Mucosa of descending colon (tissue), 3 donors: ENCODE data around the gene FBXO24. TPM values are rescaled to one million over a fixed set of nuclear protein-coding genes. Genes with fewer than 3 reads are reported as not detected.
A peak's percentile ranks its signal among the peaks of the same experiment; 100 is the strongest.
"Not testable (repeated sequence)": the region's sequence is repeated elsewhere in the genome, so short reads cannot be mapped to it uniquely, and the experiment has no call there.

Experiments used
- ATAC-seq: fragments of 200-7000 bp; cut with Tn5 transposase; one replicate; pipeline ENCODE4 v1.9.1; 2020; ENCODE audit warnings: mild to moderate bottlenecking, moderate library complexity
- DNase-seq, 3 donors: peaks; one replicate each; pipeline ENCODE4 v3.0.0-alpha.2; 2020
- H3K36me3 ChIP-seq: fragments of 200-600 bp; one replicate; pipeline ENCODE4 v1.8.0; 2021; ENCODE audit warnings: low read depth, mild to moderate bottlenecking
- H3K4me1 ChIP-seq: fragments of 200-600 bp; one replicate; pipeline ENCODE4 v1.8.0; 2021; ENCODE audit warnings: low read depth, mild to moderate bottlenecking
- H3K4me3 ChIP-seq: fragments of 200-600 bp; one replicate; pipeline ENCODE4 v1.8.0; 2021; ENCODE audit warnings: mild to moderate bottlenecking
- H3K9me3 ChIP-seq: fragments of 200-600 bp; one replicate; pipeline ENCODE4 v1.8.0; 2021; ENCODE audit warnings: mild to moderate bottlenecking
- intact Hi-C, 2 donors: fragments of 100-400 bp; cut with DNase I in 1 of 2; cut with micrococcal nuclease in 1 of 2; formaldehyde crosslinking; loops; one replicate each; pipeline versions ENCODE4 v1.11.0 to v1.11.1; 2022; cut with DNase I, micrococcal nuclease
- long read RNA-seq, 2 donors: library from polyadenylated mRNA; unstranded; transcript quantifications; one replicate each; pipeline ENCODE4 v2.0.0, GENCODE V29; 2019 to 2021
- total RNA-seq, 3 donors: library from RNA; stranded (reverse); fragmentation: NEBNext Ultra II Directional in 2 of 3; extraction: Animal tissue kit (Norgen Biotek cat#: 25700) in 2 of 3; gene quantifications; one replicate each; pipeline versions ENCODE4 v1.2.1 to v1.2.4, GENCODE V29; 2021 to 2023
- TF ChIP-seq, protein P1 (sequence below): fragments of 200-600 bp; IDR thresholded peaks from one replicate; pipeline ENCODE4 v1.8.0; 2022; ENCODE audit warnings: antibody characterized with exemption, mild to moderate bottlenecking
- donor health status: DM: no; HTN: no; CAD: no; lungs with moderate emphysema.
- donor health status: DM: no; HTN: no; CAD: no.
- donor health status: DM: no; HTN: yes; CAD: no.

The FBXO24 gene, protein sequence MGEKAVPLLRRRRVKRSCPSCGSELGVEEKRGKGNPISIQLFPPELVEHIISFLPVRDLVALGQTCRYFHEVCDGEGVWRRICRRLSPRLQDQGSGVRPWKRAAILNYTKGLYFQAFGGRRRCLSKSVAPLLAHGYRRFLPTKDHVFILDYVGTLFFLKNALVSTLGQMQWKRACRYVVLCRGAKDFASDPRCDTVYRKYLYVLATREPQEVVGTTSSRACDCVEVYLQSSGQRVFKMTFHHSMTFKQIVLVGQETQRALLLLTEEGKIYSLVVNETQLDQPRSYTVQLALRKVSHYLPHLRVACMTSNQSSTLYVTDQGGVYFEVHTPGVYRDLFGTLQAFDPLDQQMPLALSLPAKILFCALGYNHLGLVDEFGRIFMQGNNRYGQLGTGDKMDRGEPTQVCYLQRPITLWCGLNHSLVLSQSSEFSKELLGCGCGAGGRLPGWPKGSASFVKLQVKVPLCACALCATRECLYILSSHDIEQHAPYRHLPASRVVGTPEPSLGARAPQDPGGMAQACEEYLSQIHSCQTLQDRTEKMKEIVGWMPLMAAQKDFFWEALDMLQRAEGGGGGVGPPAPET
- total RNA-seq, result 1 to 10 TPM in 1 of 3 donors, under 1 TPM in 2; 0.48 to 1.1 (median 0.66) TPM
- long read RNA-seq, donor 1, partial matches to known transcripts, result 0 of 2 reads
- long read RNA-seq, donor 1, other reads (novel, unspliced or antisense), result 2 of 2 reads
- long read RNA-seq, donor 2, result 0 reads

- ATAC-seq, result peak; percentile 86
- peaks cover 8% of the 10 kb centered on the region for H3K36me3 ChIP-seq
- no peaks in the 10 kb centered on the region for H3K9me3 ChIP-seq
- DNase-seq, result peak; percentile 98 to 100 (median 100)
- H3K4me1 ChIP-seq, result peaks cover 31% of the 10 kb centered on the region
- H3K4me3 ChIP-seq, result peak within 1 kb of the TSS; percentile 98
- TF ChIP-seq, protein P1, sequence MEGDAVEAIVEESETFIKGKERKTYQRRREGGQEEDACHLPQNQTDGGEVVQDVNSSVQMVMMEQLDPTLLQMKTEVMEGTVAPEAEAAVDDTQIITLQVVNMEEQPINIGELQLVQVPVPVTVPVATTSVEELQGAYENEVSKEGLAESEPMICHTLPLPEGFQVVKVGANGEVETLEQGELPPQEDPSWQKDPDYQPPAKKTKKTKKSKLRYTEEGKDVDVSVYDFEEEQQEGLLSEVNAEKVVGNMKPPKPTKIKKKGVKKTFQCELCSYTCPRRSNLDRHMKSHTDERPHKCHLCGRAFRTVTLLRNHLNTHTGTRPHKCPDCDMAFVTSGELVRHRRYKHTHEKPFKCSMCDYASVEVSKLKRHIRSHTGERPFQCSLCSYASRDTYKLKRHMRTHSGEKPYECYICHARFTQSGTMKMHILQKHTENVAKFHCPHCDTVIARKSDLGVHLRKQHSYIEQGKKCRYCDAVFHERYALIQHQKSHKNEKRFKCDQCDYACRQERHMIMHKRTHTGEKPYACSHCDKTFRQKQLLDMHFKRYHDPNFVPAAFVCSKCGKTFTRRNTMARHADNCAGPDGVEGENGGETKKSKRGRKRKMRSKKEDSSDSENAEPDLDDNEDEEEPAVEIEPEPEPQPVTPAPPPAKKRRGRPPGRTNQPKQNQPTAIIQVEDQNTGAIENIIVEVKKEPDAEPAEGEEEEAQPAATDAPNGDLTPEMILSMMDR, result no peak
- intact Hi-C loops, result no loop called here
Measured at GRCh38 chr7:100586266-100587025, at the start of gene FBXO24. FBXO24 (plus strand) TSS chr7:100586328; CDS start chr7:100586626, 298 bp downstream.

DNA sequence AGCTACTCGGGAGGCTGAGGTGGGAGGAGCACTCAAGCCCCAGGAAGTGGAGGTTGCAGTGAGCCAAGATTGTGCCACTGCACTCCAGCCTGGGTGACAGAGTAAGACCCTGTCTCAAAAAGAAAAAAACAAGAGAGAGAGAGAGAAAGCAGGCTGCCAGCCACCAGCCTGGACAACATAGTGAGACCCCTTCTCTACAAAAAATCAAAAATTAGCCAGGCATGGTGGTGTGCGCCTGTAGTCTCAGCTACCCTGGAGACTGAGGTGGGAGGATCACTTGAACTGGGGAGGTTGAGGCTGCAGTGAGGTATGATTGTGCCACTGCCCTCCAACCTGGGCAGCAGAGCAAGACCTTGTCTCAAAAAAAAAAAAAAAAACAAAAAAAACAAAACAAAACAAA lies 49.4 kb upstream of the FBXO24 start:
- peaks cover 24% of the 10 kb centered on the region for H3K4me1 ChIP-seq
- H3K4me3 ChIP-seq, intact Hi-C loops, H3K36me3 ChIP-seq, DNase-seq, H3K9me3 ChIP-seq, ATAC-seq: not testable (repeated sequence)

GRCh38 chr7:100538348-100538653 lies 47.8 kb upstream of the FBXO24 start:
- Histone ChIP-seq H3K36me3 (no peaks in the 10 kb centered on the region), H3K4me3 (no peak overlapping the region), H3K9me3 (no peaks in the 10 kb centered on the region), H3K4me1 (peaks cover 25% of the 10 kb centered on the region)
- TF ChIP-seq, protein P1, result no peak
- ATAC-seq, result no peak
- intact Hi-C loops, result no loop called here
- DNase-seq, result no peak

DNA sequence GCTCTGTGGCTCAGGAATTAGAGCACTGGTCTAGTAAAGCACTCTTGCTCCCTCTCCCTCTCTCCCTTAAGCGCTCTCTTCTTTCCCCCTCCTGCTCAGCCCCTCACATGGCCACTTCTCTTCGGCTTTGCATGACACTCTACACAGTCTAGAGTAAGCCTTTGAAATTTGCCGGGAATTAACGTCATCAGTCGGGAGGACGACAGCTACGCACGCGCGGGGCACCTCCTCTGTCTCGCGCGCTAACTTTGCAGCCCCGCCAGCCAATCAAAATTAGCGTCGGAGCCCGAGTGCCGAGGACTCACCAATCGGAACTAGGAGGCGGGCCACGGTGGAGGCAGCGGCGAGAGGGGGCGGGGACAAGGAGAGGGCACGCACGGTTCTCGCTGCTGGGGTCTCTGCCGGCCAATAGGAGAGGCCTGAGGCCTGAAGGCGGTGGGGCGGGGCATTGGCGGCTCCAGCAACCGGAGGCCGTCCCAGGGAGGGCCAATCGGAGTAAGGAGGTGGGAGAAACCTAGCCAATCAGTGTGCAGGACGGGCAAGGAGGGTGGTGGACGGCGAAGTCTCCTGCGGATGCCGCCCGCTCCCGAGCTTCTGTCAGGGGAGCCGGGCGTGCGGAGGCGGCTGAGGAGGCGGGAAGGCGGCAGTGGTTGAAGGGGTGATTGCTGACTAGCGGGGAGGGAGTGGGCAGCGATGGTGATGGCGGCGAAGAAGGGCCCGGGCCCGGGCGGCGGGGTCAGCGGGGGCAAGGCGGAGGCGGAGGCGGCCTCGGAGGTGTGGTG lies 47.3 kb upstream of the FBXO24 start, which contains the start of gene AGFG2:
Gene AGFG2, plus strand, starts transcription at position 550 of the 782 bp plus-strand sequence. Its CDS starts 144 bp downstream, at position 694.
- Histone ChIP-seq H3K4me1 (peaks cover 27% of the 10 kb centered on the region), H3K4me3 (peak within 1 kb of the TSS; percentile 94), H3K9me3 (no peaks in the 10 kb centered on the region), H3K36me3 (no peaks in the 10 kb centered on the region)
- DNase-seq (peak; percentile 100), ATAC-seq (peak; percentile 97)
- TF ChIP-seq, protein P1, result no peak
- intact Hi-C loops, result no loop called here

GRCh38 chr7:100539436-100540006 lies 46.6 kb upstream of the FBXO24 start:
- ATAC-seq (peak; percentile 4), DNase-seq (no peak)
- Histone ChIP-seq H3K4me3 (peak overlapping the region; percentile 94), H3K4me1 (peaks cover 33% of the 10 kb centered on the region), H3K9me3 (no peaks in the 10 kb centered on the region), H3K36me3 (no peaks in the 10 kb centered on the region)
- intact Hi-C loops, result no loop called here
- TF ChIP-seq, protein P1, result no peak
